ENCODE measurements around the gene VSIG1. TPM values are rescaled to one million over a fixed set of nuclear protein-coding genes. Genes with fewer than 3 reads are reported as not detected.
A peak's percentile ranks its signal among the peaks of the same experiment; 100 is the strongest.

VSIG1 gene
- total and polyA plus RNA-seq, 2 experiments from 2014 or later, result not detected

DNA sequence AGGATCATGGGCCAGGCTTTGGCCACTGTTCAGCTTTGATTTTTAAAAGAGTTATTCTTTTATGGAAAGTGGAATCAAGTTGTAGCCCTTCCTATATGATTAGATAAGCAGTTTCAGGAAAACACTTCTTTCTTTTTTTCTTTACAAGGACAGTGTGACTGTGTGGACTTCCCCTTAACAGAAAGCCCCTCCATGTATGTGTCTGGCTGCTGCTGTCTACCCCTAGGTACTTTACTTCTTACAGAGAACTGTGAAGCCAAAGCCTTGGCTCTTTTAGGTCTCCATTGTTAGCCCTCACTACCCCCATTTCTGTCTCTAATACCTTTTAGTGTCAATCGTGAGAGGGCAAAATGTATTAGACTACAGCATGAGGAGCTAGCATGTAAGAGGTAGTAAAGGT is 19.1 kb downstream of the VSIG1 start:
- Histone ChIP-seq H3K27ac (no peak overlapping the region), H3K9me3 (ENCODE audit: low read depth) (no peaks in the 10 kb centered on the region), H3K27me3 (no peaks in the 10 kb centered on the region), H3K4me1 (ENCODE audit: low read depth) (no peaks in the 10 kb centered on the region), H3K4me3 (no peak overlapping the region), H3K36me3 (no peaks in the 10 kb centered on the region)
- TF ChIP-seq, protein P1, sequence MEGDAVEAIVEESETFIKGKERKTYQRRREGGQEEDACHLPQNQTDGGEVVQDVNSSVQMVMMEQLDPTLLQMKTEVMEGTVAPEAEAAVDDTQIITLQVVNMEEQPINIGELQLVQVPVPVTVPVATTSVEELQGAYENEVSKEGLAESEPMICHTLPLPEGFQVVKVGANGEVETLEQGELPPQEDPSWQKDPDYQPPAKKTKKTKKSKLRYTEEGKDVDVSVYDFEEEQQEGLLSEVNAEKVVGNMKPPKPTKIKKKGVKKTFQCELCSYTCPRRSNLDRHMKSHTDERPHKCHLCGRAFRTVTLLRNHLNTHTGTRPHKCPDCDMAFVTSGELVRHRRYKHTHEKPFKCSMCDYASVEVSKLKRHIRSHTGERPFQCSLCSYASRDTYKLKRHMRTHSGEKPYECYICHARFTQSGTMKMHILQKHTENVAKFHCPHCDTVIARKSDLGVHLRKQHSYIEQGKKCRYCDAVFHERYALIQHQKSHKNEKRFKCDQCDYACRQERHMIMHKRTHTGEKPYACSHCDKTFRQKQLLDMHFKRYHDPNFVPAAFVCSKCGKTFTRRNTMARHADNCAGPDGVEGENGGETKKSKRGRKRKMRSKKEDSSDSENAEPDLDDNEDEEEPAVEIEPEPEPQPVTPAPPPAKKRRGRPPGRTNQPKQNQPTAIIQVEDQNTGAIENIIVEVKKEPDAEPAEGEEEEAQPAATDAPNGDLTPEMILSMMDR (IDR thresholded peaks at IDR 0.05; ENCODE audit: low read depth, low read length), result no peak
- no peak for DNase-seq (ENCODE audit: low read depth in 1 of 2, low spot score in 1 of 2)

DNA sequence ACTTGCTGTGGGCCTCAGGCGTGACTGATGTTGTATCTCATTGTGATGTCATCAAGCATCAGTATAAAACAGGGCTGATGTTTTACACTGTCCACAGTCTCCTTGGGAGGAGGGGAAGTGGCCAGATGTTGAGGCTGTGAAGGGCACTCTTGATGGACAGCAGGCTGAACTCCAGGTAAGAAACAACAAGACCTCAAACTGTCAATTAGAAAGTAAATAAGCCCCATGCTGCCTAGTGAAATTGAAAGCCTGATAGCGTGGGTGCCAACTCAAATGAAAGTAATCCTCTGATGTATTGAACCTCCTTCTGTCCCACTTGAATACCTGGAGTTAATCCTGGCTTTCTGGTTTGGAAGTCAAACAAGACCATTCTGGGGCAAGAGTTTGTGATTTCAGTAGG is 19.7 kb downstream of the VSIG1 start:
- Histone ChIP-seq H3K4me3 (no peak overlapping the region), H3K4me1 (ENCODE audit: low read depth) (no peaks in the 10 kb centered on the region), H3K36me3 (no peaks in the 10 kb centered on the region), H3K27me3 (no peaks in the 10 kb centered on the region), H3K9me3 (ENCODE audit: low read depth) (no peaks in the 10 kb centered on the region), H3K27ac (no peak overlapping the region)
- no peak for DNase-seq (ENCODE audit: low read depth in 1 of 2, low spot score in 1 of 2)
- TF ChIP-seq, protein P1 (IDR thresholded peaks at IDR 0.05; ENCODE audit: low read depth, low read length), result no peak

DNA sequence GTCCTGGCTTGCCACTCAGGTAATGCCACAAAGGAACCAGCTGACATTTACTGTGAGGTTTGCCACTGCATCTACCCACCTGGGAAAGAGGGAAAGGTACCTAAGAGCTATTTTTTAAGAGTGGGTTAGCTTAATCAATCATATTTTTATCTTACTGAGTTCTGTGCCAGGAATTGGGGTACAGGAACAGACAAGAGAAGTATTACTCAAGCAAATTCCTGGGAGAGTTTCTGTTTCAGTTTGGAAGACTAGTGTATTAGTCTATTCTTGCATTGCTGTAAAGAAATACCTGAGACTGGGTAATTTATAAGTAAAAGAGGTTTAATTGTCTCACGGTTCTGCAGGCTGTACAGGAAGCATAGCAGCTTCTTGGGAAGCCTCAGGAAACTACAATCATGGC is 23.3 kb downstream of the VSIG1 start:
- Histone ChIP-seq H3K27me3 (no peaks in the 10 kb centered on the region), H3K9me3 (ENCODE audit: low read depth) (no peaks in the 10 kb centered on the region), H3K27ac (no peak overlapping the region), H3K36me3 (no peaks in the 10 kb centered on the region), H3K4me3 (no peak overlapping the region), H3K4me1 (ENCODE audit: low read depth) (no peaks in the 10 kb centered on the region)
- TF ChIP-seq, protein P1 (IDR thresholded peaks at IDR 0.05; ENCODE audit: low read depth, low read length), result no peak
- no peak for DNase-seq (ENCODE audit: low read depth in 1 of 2, low spot score in 1 of 2)

DNA sequence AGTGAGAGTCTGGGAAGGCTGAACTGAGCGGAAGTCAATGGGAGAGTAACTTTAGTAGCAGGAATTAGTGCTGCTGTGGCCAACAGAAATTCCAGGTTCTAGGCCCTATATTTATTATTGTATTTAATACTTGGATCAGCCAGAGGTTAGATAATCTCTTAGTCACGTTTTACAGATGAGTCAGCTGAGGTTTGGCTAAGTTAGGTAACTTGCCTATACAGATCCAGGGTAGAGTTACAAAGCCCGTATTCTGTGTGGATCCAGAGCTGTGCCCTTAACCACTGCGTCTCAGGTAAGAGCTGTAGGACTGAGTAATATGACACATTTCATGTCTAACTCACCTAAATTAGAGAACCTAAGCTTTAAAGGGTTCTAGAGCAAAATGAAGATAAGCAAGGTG is 26.0 kb downstream of the VSIG1 start:
- no peaks in the 10 kb centered on the region for H3K4me1 ChIP-seq (ENCODE audit: low read depth)
- H3K36me3 ChIP-seq, result no peaks in the 10 kb centered on the region
- no peaks in the 10 kb centered on the region for H3K9me3 ChIP-seq (ENCODE audit: low read depth)
- DNase-seq (ENCODE audit: low read depth in 1 of 2, low spot score in 1 of 2), result peak in 1 of 2 donors; percentile 38
- no peak overlapping the region for H3K27ac ChIP-seq
- no peak overlapping the region for H3K4me3 ChIP-seq
- TF ChIP-seq, protein P1 (IDR thresholded peaks at IDR 0.05; ENCODE audit: low read depth, low read length), result no peak
- no peaks in the 10 kb centered on the region for H3K27me3 ChIP-seq

DNA sequence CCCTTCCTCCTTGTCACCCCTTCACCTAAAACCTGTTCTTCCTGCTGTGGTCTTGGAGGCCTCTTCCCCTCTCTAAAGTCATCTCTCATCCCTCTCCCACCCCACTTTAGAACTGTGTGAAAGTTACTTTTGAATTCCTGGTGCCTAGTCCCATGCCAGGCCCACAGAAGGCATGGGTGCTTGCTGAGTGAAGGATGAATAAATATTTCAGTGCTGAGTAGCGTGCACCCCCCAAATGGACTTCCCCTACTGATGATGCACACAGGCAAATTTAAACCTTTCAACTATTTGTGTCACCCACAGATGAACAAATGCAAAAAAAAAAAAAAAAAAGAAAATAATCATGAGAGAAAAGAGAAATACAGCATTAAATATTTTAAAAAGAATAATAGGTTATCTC is 26.7 kb downstream of the VSIG1 start:
- Histone ChIP-seq H3K27ac (no peak overlapping the region), H3K36me3 (no peaks in the 10 kb centered on the region), H3K27me3 (no peaks in the 10 kb centered on the region), H3K4me1 (ENCODE audit: low read depth) (no peaks in the 10 kb centered on the region), H3K4me3 (no peak overlapping the region), H3K9me3 (ENCODE audit: low read depth) (no peaks in the 10 kb centered on the region)
- TF ChIP-seq, protein P1 (IDR thresholded peaks at IDR 0.05; ENCODE audit: low read depth, low read length), result no peak
- DNase-seq (ENCODE audit: low read depth in 1 of 2, low spot score in 1 of 2), result no peak

DNA sequence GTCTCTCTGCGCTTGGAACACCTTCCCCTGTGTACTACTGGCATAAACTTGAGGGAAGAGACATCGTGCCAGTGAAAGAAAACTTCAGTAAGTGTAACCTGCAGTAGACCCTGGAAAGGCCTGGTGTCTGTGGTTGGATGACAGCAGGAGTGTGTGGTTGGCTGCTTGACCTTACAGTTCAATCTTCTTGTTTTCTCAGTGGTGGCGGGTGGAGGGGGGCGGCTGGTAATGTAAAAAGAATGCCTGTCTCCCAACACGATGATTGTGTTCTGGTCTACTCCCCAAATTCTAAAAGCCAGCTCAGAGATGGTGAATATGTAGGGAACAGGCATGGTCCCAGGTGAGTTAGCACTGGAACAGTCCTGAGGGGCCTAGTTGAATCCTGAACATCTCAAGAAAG is 27.9 kb downstream of the VSIG1 start:
- no peak overlapping the region for H3K27ac ChIP-seq
- no peaks in the 10 kb centered on the region for H3K4me1 ChIP-seq (ENCODE audit: low read depth)
- DNase-seq (ENCODE audit: low read depth in 1 of 2, low spot score in 1 of 2), result no peak
- no peak overlapping the region for H3K4me3 ChIP-seq
- H3K36me3 ChIP-seq, result no peaks in the 10 kb centered on the region
- TF ChIP-seq, protein P1 (IDR thresholded peaks at IDR 0.05; ENCODE audit: low read depth, low read length), result no peak
- H3K9me3 ChIP-seq (ENCODE audit: low read depth), result no peaks in the 10 kb centered on the region
- H3K27me3 ChIP-seq, result no peaks in the 10 kb centered on the region
